Hepatocyte (in vitro differentiated cells): ENCODE results near the gene DOCK2. TPM values are rescaled to one million over a fixed set of nuclear protein-coding genes. Genes with fewer than 3 reads are reported as not detected.

Experiments used
- DNase-seq: peaks from one replicate; pipeline ENCODE4 v3.0.0-alpha.2; 2016; ENCODE audit warnings: low spot score
- H2AFZ ChIP-seq: fragments of 200-600 bp; sonication (generic); 2 replicates; pipeline ENCODE4 v1.6.0; 2016; ENCODE audit warnings: antibody characterized with exemption, mild to moderate bottlenecking
- H3K27ac ChIP-seq: fragments of 200-600 bp; sonication (generic); 2 replicates; pipeline ENCODE4 v1.5.1; 2016; ENCODE audit warnings: mild to moderate bottlenecking
- H3K27me3 ChIP-seq: fragments of 200-600 bp; sonication (generic); 2 replicates; pipeline ENCODE4 v1.6.1; 2016
- H3K36me3 ChIP-seq: fragments of 200-600 bp; sonication (generic); replicated peaks from 2 replicates; pipeline ENCODE4 v1.5.1; 2016; ENCODE audit warnings: low read depth; ENCODE audit not compliant: insufficient read depth
- H3K4me1 ChIP-seq: fragments of 200-600 bp; sonication (generic); 2 replicates; pipeline ENCODE4 v1.5.1; 2016; ENCODE audit warnings: mild to moderate bottlenecking, moderate library complexity; ENCODE audit not compliant: insufficient read depth
- H3K4me2 ChIP-seq: fragments of 200-600 bp; sonication (generic); 2 replicates; pipeline ENCODE4 v1.6.0; 2016
- H3K4me3 ChIP-seq: fragments of 200-600 bp; sonication (generic); 2 replicates; pipeline ENCODE4 v1.5.1; 2016; ENCODE audit warnings: mild to moderate bottlenecking
- H3K79me2 ChIP-seq: fragments of 200-600 bp; sonication (generic); 2 replicates; pipeline ENCODE4 v1.6.0; 2017; ENCODE audit warnings: mild to moderate bottlenecking
- H3K9me2 ChIP-seq: fragments of 200-600 bp; sonication (generic); replicated peaks from 2 replicates; pipeline ENCODE4 v1.6.0; 2017; ENCODE audit warnings: mild to moderate bottlenecking; ENCODE audit not compliant: insufficient read depth
- H3K9me3 ChIP-seq: fragments of 200-600 bp; sonication (generic); 2 replicates; pipeline ENCODE4 v1.5.1; 2016; ENCODE audit warnings: low read depth, mild to moderate bottlenecking
- H4K20me1 ChIP-seq: fragments of 200-600 bp; sonication (generic); 2 replicates; pipeline ENCODE4 v1.6.0; 2016; ENCODE audit warnings: mild to moderate bottlenecking; ENCODE audit not compliant: insufficient read depth, poor library complexity, severe bottlenecking
- EZH2 ChIP-seq: fragments of 200-600 bp; sonication (generic); IDR thresholded peaks from 2 replicates; pipeline ENCODE4 v1.6.1; 2016; ENCODE audit warnings: antibody characterized with exemption, mild to moderate bottlenecking, borderline replicate concordance
- EZH2phosphoT487 ChIP-seq: fragments of 200-600 bp; sonication (generic); IDR thresholded peaks from one replicate; pipeline ENCODE4 v1.6.1; 2018; ENCODE audit warnings: antibody characterized with exemption, mild to moderate bottlenecking, low read depth, moderate library complexity; ENCODE audit not compliant: unreplicated experiment, severe bottlenecking
- whole genome bisulfite sequencing: methylation state at CpG from one replicate; pipeline ENCODE4 v1.1.6; 2016; ENCODE audit warnings: low lambda C conversion rate; ENCODE audit errors: missing lambda C conversion rate; 5-methylcytosine and 5-hydroxymethylcytosine counted together
- polyA plus RNA-seq: library from polyadenylated mRNA; unstranded; fragments of >200 nt; fragmentation: Nextera tagmentation; extraction: Ambion mirVana; gene quantifications from 2 replicates; pipeline ENCODE4 v1.2.1, GENCODE V29; 2016
- total RNA-seq: library from RNA; depleted of rRNA; stranded (reverse); fragments of >200 nt; gene quantifications from 2 replicates; pipeline ENCODE4 v1.2.3, GENCODE V29; 2014
- TF ChIP-seq, protein P1 (sequence below): fragments of 200-600 bp; sonication (generic); IDR thresholded peaks from 2 replicates; pipeline ENCODE4 v1.5.1; 2016; ENCODE audit warnings: antibody characterized with exemption, mild to moderate bottlenecking; ENCODE audit not compliant: poor library complexity

Gene DOCK2
- total and polyA plus RNA-seq, 2 experiments from 2014 or later: 0.60 TPM; not detected in 1

DNA sequence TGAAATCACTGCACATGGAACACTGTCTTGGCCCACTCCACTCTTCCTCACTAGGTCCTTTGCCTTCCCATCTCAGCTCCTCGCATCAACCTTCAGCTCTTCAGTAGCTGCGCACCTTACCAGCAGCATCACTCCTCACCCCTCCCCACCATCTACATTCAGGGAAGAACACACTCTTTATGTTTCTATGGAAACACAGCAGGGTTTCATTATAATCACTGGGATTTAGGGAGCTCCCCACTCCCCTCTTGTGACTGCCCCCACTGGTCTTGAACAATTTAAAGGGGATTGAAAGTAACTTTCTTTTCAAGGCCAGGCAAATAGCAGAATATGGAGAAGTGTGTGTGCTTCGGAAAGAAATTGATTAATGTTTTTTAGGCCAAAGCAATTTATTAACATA lies 232.0 kb downstream of the DOCK2 start:
- Histone ChIP-seq H3K4me1 (no peaks in the 10 kb centered on the region), H3K79me2 (no peaks in the 10 kb centered on the region), H3K4me2 (no peak overlapping the region), H3K9me2 (no peaks in the 10 kb centered on the region), H3K27me3 (no peaks in the 10 kb centered on the region), H3K4me3 (no peak overlapping the region), H3K9me3 (no peaks in the 10 kb centered on the region), H3K36me3 (no peaks in the 10 kb centered on the region), H3K27ac (no peak overlapping the region), H4K20me1 (no peaks in the 10 kb centered on the region), H2AFZ (no peak overlapping the region)
- TF ChIP-seq EZH2phosphoT487 (no peak), EZH2 (no peak)
- TF ChIP-seq, protein P1, sequence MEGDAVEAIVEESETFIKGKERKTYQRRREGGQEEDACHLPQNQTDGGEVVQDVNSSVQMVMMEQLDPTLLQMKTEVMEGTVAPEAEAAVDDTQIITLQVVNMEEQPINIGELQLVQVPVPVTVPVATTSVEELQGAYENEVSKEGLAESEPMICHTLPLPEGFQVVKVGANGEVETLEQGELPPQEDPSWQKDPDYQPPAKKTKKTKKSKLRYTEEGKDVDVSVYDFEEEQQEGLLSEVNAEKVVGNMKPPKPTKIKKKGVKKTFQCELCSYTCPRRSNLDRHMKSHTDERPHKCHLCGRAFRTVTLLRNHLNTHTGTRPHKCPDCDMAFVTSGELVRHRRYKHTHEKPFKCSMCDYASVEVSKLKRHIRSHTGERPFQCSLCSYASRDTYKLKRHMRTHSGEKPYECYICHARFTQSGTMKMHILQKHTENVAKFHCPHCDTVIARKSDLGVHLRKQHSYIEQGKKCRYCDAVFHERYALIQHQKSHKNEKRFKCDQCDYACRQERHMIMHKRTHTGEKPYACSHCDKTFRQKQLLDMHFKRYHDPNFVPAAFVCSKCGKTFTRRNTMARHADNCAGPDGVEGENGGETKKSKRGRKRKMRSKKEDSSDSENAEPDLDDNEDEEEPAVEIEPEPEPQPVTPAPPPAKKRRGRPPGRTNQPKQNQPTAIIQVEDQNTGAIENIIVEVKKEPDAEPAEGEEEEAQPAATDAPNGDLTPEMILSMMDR: no peak
- DNase-seq: no peak
- 91% methylated on average over 3 of the region's 3 CpGs for WGBS

DNA sequence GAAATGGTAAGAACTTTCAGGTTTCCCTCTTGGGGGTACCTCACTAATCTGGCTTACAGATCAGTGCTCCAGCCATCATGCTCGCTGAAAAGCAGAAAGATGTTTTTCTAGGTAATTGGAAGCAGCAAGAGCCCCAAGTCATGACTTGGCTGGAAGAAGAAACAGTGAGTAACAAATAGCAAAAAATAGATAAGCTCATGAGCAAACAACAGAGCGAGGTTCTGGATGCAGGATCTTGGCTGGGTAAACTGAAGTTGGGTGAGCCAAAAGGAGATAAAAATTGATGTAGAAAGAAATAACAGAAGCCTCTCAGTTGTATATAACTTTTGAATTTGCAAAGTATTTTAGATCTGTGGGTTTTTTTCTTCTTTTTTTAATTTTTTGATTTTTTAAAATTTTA lies 233.1 kb downstream of the DOCK2 start:
- no peaks in the 10 kb centered on the region for H3K4me1 ChIP-seq

DNA sequence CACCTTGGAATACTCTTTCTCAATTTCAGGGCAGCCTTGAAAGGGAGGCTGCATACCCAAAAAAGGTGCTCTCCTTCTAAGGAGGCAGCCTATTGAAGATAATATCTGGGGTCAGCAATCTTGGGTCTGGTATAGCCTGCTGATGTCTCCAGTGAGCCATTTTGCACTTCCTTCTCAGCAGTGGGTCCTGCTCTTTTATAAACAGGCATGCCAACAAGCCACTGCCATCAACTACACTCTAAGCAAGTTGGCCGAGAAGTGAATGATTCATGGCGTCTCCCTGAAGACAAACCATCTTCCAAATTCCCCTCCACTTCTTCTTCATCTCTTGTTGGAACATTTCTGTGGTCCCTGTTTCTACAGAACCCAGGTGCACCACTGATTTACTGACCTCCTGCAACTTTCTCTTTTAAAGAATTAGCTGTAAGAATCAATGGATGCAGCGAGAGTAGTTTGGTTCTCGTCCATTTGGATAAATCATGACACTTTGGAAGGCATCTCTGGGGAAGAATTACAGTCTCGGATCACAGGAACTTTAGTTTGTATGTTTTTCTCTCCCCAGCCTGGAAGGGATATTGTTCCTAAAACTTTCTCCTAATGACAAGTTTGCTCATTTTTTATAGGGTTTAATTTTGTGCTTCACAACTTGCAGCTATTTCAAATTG lies 234.9 kb downstream of the DOCK2 start:
- Histone ChIP-seq H2AFZ (no peak overlapping the region), H3K9me2 (no peaks in the 10 kb centered on the region), H3K79me2 (no peaks in the 10 kb centered on the region), H3K27ac (no peak overlapping the region), H3K36me3 (no peaks in the 10 kb centered on the region), H3K27me3 (no peaks in the 10 kb centered on the region), H3K4me3 (no peak overlapping the region), H3K4me1 (peaks cover 3% of the 10 kb centered on the region), H3K4me2 (no peak overlapping the region), H4K20me1 (no peaks in the 10 kb centered on the region), H3K9me3 (no peaks in the 10 kb centered on the region)
- TF ChIP-seq, protein P1: no peak
- no peak for TF ChIP-seq EZH2phosphoT487
- no peak for TF ChIP-seq EZH2
- 88% methylated on average over 5 of the region's 5 CpGs for WGBS
- DNase-seq: no peak

More for the DNA sequence above, 233.1 kb downstream of the DOCK2 start:
- DNase-seq: no peak
- Histone ChIP-seq H3K9me2 (no peaks in the 10 kb centered on the region), H3K4me2 (no peak overlapping the region), H4K20me1 (no peaks in the 10 kb centered on the region), H3K36me3 (no peaks in the 10 kb centered on the region), H3K9me3 (no peaks in the 10 kb centered on the region), H3K79me2 (no peaks in the 10 kb centered on the region), H3K27me3 (no peaks in the 10 kb centered on the region), H3K4me3 (no peak overlapping the region), H3K27ac (no peak overlapping the region), H2AFZ (no peak overlapping the region)
- 71% methylated on average over 2 of the region's 2 CpGs for WGBS
- no peak for TF ChIP-seq EZH2phosphoT487
- TF ChIP-seq EZH2: no peak
- TF ChIP-seq, protein P1: no peak
